Measurements from ENCODE around the gene DOCK4.

- TF ChIP-seq CTCF (IDR thresholded peaks at IDR 0.05; ENCODE audit: low read depth, low read length, missing input control), result no peak
- no peak for TF ChIP-seq JUND (IDR thresholded peaks at IDR 0.05)
- TF ChIP-seq RAD21 (IDR thresholded peaks at IDR 0.05), result no peak
- TF ChIP-seq REST (IDR thresholded peaks at IDR 0.05), result no peak
- TF ChIP-seq GABPA (IDR thresholded peaks at IDR 0.05 in 1 of 2, conservative IDR thresholded peaks at IDR 0.05 in 1 of 2), result no peak
- TF ChIP-seq MAX (IDR thresholded peaks at IDR 0.05), result no peak
These were observed 305.9 kb downstream of the DOCK4 start for GRCh38 chr7:111900283-111900682.

Data from liver (tissue), 3 donors.